GM06990 (cell line): ENCODE measurements around the gene RXRA.

ENCODE experiments used
- DNase-seq: peaks from one replicate; pipeline ENCODE4 v3.0.0-alpha.2; 2011; ENCODE audit not compliant: insufficient read length; ENCODE audit errors: extremely low read depth
- H3K27me3 ChIP-seq: replicated peaks from 2 replicates; pipeline ENCODE4 v1.6.0; 2011; ENCODE audit warnings: low read length; ENCODE audit not compliant: control insufficient read depth, insufficient read depth
- H3K36me3 ChIP-seq: 2 replicates; pipeline ENCODE4 v1.5.1; 2011; ENCODE audit warnings: low read length; ENCODE audit not compliant: control insufficient read depth, insufficient read depth
- H3K4me3 ChIP-seq: replicated peaks from 2 replicates; pipeline ENCODE4 v1.5.1; 2011; ENCODE audit warnings: low read depth, mild to moderate bottlenecking, control low read depth, low read length
- CTCF ChIP-seq: IDR thresholded peaks from 2 replicates; pipeline ENCODE4 v1.5.1; 2011; ENCODE audit warnings: low read length, control low read depth, mild to moderate bottlenecking, inconsistent platforms; ENCODE audit not compliant: insufficient read depth, poor library complexity, severe bottlenecking

RXRA gene

GRCh38 chr9:134283692-134284265 is 42.5 kb upstream of the RXRA start:
- no peak overlapping the region for H3K4me3 ChIP-seq
- peaks cover 1% of the 10 kb centered on the region; the same call in 1 of the 2 replicates for H3K27me3 ChIP-seq
- no peak for TF ChIP-seq CTCF
- DNase-seq = no peak
- no peaks in the 10 kb centered on the region for H3K36me3 ChIP-seq

- DNase-seq = no peak
- Histone ChIP-seq H3K4me3 (no peak overlapping the region), H3K27me3 (no peaks in the 10 kb centered on the region; the same call in 1 of the 2 replicates), H3K36me3 (no peaks in the 10 kb centered on the region)
- TF ChIP-seq CTCF = no peak
These were observed 42.0 kb upstream of the RXRA start for GRCh38 chr9:134284273-134284672.

GRCh38 chr9:134284741-134285140 is 41.5 kb upstream of the RXRA start:
- TF ChIP-seq CTCF = no peak
- Histone ChIP-seq H3K27me3 (no peaks in the 10 kb centered on the region; the same call in 1 of the 2 replicates), H3K4me3 (no peak overlapping the region), H3K36me3 (no peaks in the 10 kb centered on the region)
- no peak for DNase-seq

- TF ChIP-seq CTCF = no peak
- H3K4me3 ChIP-seq = no peak overlapping the region
- no peak for DNase-seq
- no peaks in the 10 kb centered on the region for H3K36me3 ChIP-seq
- H3K27me3 ChIP-seq = no peaks in the 10 kb centered on the region; the same call in 1 of the 2 replicates
These were observed 40.9 kb upstream of the RXRA start for GRCh38 chr9:134285215-134285845.

DNA sequence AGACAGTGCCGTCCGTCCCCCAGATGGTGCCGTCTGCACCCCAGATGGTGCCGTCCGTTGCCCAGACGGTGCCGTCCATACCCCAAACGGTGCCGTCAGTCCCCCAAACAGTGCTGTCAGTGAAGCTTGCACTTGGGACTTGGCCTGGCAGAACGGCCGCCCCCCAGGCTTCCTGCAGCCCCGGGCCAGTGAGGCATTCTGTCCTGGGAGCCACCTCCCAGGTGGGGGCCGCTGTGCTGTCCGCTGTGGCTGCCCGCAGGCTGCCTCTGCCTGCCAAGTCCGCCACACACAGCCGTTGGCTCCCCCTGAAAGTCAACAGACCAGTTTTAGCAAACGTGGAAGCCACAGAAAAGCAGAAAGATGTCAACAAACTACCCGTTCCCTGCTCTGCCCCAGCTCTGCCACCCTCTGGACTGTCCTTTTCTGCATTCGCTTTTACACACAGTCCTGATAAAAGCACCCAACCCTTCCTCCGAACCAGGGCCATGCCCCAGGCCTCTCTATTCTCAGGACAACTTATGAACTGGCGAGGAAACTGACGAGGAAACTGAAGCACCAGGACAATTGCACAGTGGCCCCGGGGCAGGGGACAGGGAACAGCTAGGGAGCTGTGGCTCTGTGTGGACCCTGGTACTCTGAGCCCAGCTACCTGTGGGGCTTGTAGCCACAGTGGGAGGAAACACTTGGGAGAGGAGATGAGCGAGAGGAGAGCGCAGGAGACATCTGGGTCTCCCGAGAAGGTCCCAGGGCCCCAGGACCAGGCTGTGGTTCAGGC is 39.6 kb upstream of the RXRA start:
- no peaks in the 10 kb centered on the region; the same call in 1 of the 2 replicates for H3K27me3 ChIP-seq
- no peak for TF ChIP-seq CTCF
- DNase-seq = no peak
- H3K4me3 ChIP-seq = no peak overlapping the region
- no peaks in the 10 kb centered on the region for H3K36me3 ChIP-seq
